Effector memory CD8-positive, alpha-beta T cell (primary cell): ENCODE results near the gene STAM.
A peak's percentile ranks its signal among the peaks of the same experiment; 100 is the strongest.
"Not testable (repeated sequence)": the region's sequence is repeated elsewhere in the genome, so short reads cannot be mapped to it uniquely, and the experiment has no call there.

ENCODE experiments used
- ATAC-seq: fragments of 150-1000 bp; cut with Tn5 transposase; replicated peaks from 2 replicates; pipeline ENCODE4 v1.10.0; 2021; ENCODE audit warnings: mild to moderate bottlenecking, moderate library complexity
- DNase-seq, 3 experiments: peaks; one replicate each; pipeline ENCODE4 v3.0.0; 2021
- H3K27ac Mint-ChIP-seq, 2 donors: one replicate each; pipeline ENCODE4 v1.8.0; 2022; ENCODE audit warnings: mild to moderate bottlenecking in 2 of 2, mixed read lengths in 2 of 2, moderate library complexity in 2 of 2
- H3K27me3 Mint-ChIP-seq, 2 donors: one replicate each; pipeline ENCODE4 v1.8.0; 2022; ENCODE audit warnings: mixed read lengths in 2 of 2
- H3K36me3 Mint-ChIP-seq: one replicate; pipeline ENCODE4 v1.8.0; 2022; ENCODE audit warnings: mild to moderate bottlenecking, moderate library complexity, mixed read lengths; ENCODE audit not compliant: insufficient read depth
- H3K4me1 Mint-ChIP-seq, 2 donors: one replicate each; pipeline ENCODE4 v1.8.0; 2022; ENCODE audit warnings: low read depth in 2 of 2, mixed read lengths in 2 of 2
- H3K4me3 Mint-ChIP-seq, 2 donors: one replicate each; pipeline ENCODE4 v1.8.0; 2022; ENCODE audit warnings: mild to moderate bottlenecking in 2 of 2, mixed read lengths in 2 of 2, moderate library complexity in 2 of 2
- H3K9me3 Mint-ChIP-seq, 2 donors: one replicate each; pipeline ENCODE4 v1.8.0; 2022; ENCODE audit warnings: mixed read lengths in 2 of 2

STAM gene

DNA sequence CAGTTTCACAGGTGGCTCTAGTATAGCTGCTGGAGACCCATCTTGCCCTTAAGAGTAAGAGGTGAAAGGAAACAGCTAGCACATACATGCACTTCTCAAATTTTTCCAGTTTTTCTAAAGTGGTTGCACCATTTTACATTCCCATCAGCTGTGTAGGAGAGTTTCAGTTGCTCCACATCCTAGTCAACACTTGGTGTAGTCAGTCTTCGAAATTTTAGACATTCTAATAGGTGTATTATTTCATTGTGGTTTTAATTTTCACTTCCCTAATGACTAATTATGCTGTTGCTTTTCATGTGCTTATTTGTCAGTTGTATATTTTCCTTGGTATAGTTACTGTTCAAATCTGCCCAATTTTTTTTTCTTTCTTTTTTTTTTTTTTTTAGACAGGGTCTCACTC is 17.3 kb upstream of the STAM start:
- Mint-ChIP-seq H3K27ac (no peak overlapping the region), H3K4me1 (no peaks in the 10 kb centered on the region), H3K27me3 (peaks cover 11 to 12% of the 10 kb centered on the region in 2 donors), H3K36me3 (no peaks in the 10 kb centered on the region), H3K4me3 (no peak overlapping the region), H3K9me3 (no peaks in the 10 kb centered on the region)
- DNase-seq (no peak), ATAC-seq (no peak)

DNA sequence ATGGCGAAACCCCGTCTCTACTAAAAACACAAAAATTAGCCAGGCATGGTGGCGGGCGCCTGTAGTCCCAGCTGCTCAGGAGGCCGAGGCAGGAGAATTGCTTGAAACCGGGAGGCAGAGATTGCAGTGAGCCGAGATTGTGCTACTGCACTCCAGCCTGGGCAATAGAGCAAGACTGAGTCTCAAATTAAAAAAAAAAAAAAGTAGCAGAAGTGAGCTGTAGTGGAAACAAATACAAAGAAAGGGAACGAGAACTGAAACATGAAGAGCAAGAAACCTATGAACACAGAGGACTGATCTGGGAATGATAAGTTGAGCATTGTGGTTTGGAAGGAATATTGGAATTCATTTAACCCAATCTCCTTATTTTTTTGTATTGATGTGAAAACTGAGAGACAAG is 11.4 kb upstream of the STAM start:
- not testable (repeated sequence) for H3K4me1 Mint-ChIP-seq, H3K27me3 Mint-ChIP-seq, ATAC-seq, H3K27ac Mint-ChIP-seq, H3K9me3 Mint-ChIP-seq, H3K36me3 Mint-ChIP-seq, DNase-seq, H3K4me3 Mint-ChIP-seq

DNA sequence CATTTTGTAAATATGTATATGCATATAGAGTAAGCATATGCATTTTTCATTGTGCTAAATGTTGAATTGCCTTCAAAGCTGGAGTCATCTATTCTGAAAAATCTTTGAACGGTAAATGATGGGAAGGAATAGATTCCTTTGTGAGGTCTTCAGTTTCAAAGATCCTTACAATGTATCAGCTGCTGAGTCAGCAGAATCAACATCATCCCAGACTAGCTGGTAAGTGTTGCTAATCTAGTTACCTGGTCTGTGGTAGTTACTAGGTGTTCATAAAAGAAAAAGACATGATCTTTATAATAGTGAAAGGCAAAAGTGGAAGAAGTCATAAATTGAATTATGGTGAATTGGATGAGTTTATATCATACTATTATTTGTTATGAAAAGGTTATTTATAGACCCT is 10.6 kb upstream of the STAM start:
- H3K27ac Mint-ChIP-seq = no peak overlapping the region
- H3K36me3 Mint-ChIP-seq = no peaks in the 10 kb centered on the region
- H3K27me3 Mint-ChIP-seq = no peaks in the 10 kb centered on the region
- ATAC-seq = no peak
- H3K4me3 Mint-ChIP-seq = no peak overlapping the region
- no peaks in the 10 kb centered on the region for H3K4me1 Mint-ChIP-seq
- H3K9me3 Mint-ChIP-seq = no peaks in the 10 kb centered on the region
- DNase-seq = no peak

DNA sequence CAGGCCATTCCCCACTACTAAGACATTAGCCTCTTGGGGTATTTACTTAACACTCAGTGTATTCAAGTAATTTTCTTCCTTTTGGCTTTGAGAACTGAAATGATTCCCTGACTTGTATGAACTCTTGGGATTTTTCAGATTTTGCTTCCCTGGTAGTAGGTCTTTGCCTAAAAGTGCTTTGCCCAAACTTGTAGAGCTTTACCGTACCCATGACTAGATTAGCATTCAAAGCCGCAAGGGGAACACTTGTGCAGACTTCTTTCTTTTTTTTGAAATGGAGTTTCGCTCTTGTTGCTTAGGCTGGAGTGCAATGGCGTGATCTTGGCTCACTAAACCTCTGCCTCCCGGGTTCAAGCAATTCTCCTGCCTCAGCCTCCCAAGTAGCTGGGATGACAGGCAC is 6.1 kb upstream of the STAM start:
- Mint-ChIP-seq H3K4me3 (no peak overlapping the region), H3K27me3 (no peaks in the 10 kb centered on the region), H3K27ac (no peak overlapping the region), H3K9me3 (no peaks in the 10 kb centered on the region), H3K4me1 (peaks cover 0 to 6% of the 10 kb centered on the region in 2 donors), H3K36me3 (no peaks in the 10 kb centered on the region)
- DNase-seq (no peak), ATAC-seq (no peak)

DNA sequence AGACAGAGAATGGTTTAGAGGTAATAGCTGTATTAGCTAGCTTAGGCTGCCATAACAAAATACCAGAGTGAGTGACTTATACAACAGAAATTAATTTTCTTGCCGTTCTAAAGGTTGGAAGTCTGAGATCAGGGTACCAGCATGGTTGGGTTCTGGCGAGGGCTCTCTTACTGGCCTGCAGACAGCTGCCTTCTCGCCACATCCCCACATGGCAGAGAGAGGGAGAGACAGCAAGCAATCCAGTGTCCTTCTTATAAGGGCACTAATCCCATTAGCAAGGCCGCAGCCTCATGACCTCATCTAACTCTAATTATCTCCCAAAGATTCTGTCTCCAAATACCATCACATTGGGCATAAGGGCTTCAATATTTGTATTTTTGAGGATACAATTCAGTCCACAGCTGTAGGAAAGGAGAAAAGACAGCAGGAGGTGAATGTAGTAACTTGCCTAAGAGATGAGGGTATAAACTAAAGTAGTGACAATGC is 3.6 kb upstream of the STAM start:
- DNase-seq = no peak
- H3K36me3 Mint-ChIP-seq = peaks cover 9% of the 10 kb centered on the region
- H3K27ac Mint-ChIP-seq = no peak overlapping the region
- H3K27me3 Mint-ChIP-seq = no peaks in the 10 kb centered on the region
- H3K4me1 Mint-ChIP-seq = peaks cover 13 to 23% of the 10 kb centered on the region in 2 donors
- H3K9me3 Mint-ChIP-seq = no peaks in the 10 kb centered on the region
- no peak overlapping the region for H3K4me3 Mint-ChIP-seq
- ATAC-seq = no peak

DNA sequence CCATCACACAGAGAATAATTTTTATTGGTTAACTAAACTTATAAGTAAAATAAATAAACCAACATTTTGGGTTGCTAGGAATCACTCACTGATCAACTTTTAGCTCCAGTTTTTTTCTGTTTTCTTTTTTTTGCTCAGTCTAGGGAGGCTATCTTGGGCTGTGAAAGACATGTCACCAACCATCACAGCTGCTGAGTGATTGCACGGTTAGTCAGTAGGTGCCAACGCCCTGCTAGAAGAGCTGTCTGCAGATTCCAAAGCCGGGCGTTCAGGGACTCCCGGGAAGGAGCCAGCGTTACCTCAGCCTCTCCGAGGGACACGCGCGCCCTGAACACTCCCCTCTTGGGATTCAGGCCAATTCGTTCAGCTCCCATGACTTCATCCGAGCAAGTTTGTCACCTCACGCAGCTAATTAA is 604 bp upstream of the STAM start:
- Mint-ChIP-seq H3K9me3 (no peaks in the 10 kb centered on the region), H3K4me1 (peaks cover 31 to 46% of the 10 kb centered on the region in 2 donors), H3K27me3 (no peaks in the 10 kb centered on the region), H3K27ac (peak overlapping the region; percentile 100), H3K4me3 (peak overlapping the region; percentile 98 to 100), H3K36me3 (peaks cover 10% of the 10 kb centered on the region)
- ATAC-seq (peak; percentile 10), DNase-seq (no peak)

DNA sequence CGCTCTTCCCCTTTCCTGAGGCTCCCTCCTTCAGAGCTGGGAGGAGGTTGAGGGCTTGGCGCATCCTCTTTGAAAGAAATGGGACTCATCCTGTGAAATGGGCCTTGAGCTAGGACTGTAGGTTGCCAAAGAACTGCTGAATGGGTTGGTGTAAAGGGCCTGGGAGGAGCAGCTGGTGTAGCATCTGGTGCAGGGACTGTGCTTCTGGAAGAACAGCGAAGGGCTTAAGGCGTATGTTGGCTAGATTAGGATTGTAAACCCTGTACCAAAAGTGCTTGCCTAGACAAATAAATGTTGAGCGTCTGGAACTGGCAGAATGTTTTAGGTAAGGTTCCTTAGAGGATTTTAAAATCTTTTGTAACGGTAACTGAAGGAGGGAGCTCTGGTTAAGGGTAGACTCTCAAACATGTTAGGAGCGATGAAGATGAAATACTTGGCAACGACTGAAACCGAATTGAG is 563 bp downstream of the STAM start:
- Mint-ChIP-seq H3K27ac (peak overlapping the region; percentile 100), H3K27me3 (no peaks in the 10 kb centered on the region), H3K9me3 (no peaks in the 10 kb centered on the region), H3K36me3 (peaks cover 16% of the 10 kb centered on the region), H3K4me1 (peaks cover 40 to 58% of the 10 kb centered on the region in 2 donors), H3K4me3 (peak overlapping the region; percentile 98 to 100)
- ATAC-seq (peak; percentile 12), DNase-seq (peak in 1 of 3 experiments; percentile 3)

DNA sequence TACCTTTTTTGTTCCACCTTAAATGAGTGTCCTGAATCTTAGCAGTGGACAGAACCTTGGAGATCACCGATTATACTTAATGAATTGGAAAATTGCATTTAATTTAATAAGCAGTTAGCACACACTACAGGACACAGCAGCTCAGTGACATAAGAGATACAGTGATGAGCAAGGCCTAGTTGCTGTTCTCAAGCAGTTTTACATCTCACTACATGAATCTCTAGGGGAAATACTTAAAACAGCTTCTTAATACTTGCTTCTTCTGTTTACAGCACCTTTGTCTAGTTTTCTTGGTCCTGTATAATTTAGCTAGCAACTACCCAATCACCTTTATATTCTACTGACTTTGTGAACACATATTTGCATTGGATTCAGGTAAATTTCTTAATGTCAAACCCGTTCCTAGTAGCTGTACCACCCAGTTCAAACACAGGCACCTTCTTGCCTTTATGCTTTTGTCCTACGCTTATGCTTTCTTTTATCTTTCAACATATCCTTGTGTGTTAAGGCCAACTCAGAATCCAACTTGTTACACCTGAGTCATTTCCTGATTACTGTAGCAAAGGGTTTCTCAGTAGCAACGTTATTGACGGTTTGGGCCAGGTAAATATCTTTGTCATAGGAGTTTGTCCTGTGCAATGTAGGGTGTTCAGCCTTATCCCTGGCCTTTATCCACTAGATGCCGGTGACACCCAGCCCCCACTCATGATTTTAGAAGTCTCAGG is 1.8 kb downstream of the STAM start:
- Mint-ChIP-seq H3K36me3 (peaks cover 16% of the 10 kb centered on the region), H3K4me3 (peak overlapping the region; percentile 98 to 100), H3K27me3 (no peaks in the 10 kb centered on the region), H3K4me1 (peaks cover 42 to 62% of the 10 kb centered on the region in 2 donors), H3K9me3 (no peaks in the 10 kb centered on the region), H3K27ac (peak overlapping the region; percentile 100)
- ATAC-seq (no peak), DNase-seq (no peak)

DNA sequence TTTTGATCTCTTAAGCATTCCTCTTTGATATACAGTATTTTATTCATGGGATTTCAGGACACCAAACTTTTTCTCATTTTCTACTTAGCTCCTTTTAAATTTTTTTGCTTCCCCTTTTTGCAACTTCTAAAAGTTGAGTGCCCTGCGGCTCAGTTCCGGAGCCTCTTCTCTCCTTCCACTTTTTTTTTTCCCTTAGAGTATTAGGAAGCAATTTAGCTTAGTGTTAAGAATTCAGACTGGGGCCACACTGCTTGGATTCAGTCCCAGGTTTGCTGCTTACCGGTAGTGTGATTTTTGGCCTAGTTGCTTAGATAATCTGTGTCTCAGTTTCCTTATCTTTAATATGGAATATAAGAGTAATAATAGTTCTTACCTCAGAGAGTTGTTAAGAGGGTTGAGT is 3.4 kb downstream of the STAM start:
- ATAC-seq (no peak), DNase-seq (no peak)
- peaks cover 16% of the 10 kb centered on the region for H3K36me3 Mint-ChIP-seq
- H3K27me3 Mint-ChIP-seq = no peaks in the 10 kb centered on the region
- H3K9me3 Mint-ChIP-seq = no peaks in the 10 kb centered on the region
- H3K4me3 Mint-ChIP-seq = no peak overlapping the region
- peak overlapping the region; percentile 10 to 74 for H3K27ac Mint-ChIP-seq
- peaks cover 50 to 67% of the 10 kb centered on the region in 2 donors for H3K4me1 Mint-ChIP-seq

DNA sequence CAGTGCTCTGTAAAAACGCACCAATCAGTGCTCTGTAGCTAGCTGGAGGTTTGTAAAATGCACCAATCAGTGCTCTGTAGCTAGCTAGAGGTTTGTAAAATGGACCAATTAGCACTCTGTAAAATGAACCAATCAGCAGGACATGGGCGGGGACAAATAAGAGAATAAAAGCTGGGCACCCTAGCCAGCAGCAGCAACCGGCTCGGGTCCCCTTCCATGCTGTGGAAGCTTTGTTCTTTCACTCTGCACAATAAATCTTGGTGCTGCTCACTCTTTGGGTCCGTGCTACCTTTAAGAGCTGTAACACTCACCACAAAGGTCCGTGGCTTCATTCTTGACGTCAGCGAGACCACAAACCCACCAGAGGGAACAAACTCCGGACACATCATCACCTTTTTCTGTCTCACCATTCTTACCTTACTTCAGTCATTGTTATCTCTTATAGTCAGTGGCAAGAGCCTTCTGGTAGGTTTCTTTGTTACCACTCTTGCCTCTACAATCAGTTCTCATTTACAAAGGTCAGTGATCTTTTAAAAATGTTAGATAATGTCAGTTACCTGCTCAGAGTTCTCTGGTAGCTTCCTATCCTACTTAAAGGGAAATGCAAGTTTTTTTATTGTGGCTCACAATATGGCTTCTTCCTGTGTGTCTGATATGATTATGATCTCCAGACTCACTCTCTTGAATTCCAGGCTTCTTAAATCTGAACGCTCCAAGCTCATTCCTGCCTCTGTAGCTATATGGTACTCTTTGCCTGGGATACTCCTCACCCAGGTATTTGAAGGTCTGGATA is 4.5 kb downstream of the STAM start:
- DNase-seq (peak; percentile 29 to 46 (median 43)), ATAC-seq (peak; percentile 20)
- Mint-ChIP-seq H3K27ac (peak overlapping the region; percentile 74 to 80), H3K36me3 (peaks cover 16% of the 10 kb centered on the region), H3K4me1 (peaks cover 50 to 66% of the 10 kb centered on the region in 2 donors), H3K9me3 (no peaks in the 10 kb centered on the region), H3K27me3 (no peaks in the 10 kb centered on the region), H3K4me3 (peak overlapping the region; percentile 9 to 54)

DNA sequence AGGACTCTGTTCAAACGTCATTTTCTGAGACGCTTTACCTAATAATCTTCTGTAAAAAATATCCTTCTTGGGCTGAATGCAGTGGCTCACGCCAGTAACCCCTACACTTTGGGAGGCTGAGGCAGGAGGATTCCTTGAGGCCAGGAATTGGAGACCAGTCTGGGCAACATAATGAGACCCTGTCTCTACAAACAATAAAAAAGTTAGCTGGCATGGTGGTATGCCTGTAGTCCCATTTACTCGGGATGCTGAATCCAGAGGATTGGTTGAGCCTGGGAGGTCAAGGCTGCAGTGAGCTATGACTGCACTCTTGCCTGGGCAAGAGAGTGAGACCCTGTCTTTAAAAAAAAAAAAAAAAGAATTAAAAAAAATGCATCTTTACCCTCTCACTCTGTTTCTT is 5.1 kb downstream of the STAM start:
- Mint-ChIP-seq H3K4me1 (peaks cover 51 to 69% of the 10 kb centered on the region in 2 donors), H3K9me3 (no peaks in the 10 kb centered on the region), H3K27me3 (no peaks in the 10 kb centered on the region), H3K27ac (peak overlapping the region; percentile 74 to 80), H3K36me3 (peaks cover 12% of the 10 kb centered on the region), H3K4me3 (peak overlapping the region; percentile 26 to 54)
- no peak for ATAC-seq
- DNase-seq = no peak

DNA sequence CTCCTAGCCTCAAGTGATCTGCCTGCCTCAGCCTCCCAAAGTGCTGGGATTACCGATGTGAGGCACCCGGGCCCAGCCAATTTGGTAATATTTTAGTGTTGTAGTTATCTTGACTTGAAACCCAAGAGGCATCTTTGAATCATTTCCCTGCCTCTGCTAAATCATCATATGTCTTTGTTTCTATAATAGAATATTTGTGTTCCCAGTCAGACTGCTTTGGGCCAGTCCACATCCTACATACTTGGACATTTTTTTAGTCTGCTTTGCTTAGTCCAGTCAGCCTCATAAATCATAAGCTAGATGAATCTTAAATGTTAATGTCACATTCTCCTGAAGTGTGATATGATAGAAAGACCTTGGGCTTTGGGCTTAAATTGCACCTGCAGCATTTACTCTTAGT is 5.9 kb downstream of the STAM start:
- Mint-ChIP-seq H3K4me1 (peaks cover 44 to 69% of the 10 kb centered on the region in 2 donors), H3K27me3 (no peaks in the 10 kb centered on the region), H3K4me3 (peak overlapping the region in 1 of 2 donors; percentile 54), H3K36me3 (peaks cover 8% of the 10 kb centered on the region), H3K27ac (peak overlapping the region; percentile 20 to 74), H3K9me3 (no peaks in the 10 kb centered on the region)
- ATAC-seq (no peak), DNase-seq (no peak)

DNA sequence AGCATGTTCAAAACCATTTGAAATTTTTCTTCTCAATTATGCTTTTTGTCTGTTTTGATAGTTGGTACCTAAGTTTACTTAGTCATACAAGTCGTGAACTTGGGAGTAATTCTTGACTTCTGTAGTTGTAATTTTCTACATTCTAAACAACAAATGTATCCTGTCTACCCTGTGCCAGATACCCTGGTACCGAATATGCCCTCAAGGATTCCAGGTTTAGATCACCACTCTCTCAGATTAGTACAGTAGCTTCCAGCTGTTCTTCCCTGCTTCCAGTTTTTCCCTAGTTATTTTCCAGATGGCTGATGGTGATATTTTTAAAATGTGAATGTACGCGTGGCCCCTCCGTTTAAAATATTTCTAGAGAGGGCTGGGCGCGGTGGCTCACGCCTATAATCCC is 6.5 kb downstream of the STAM start:
- no peak for ATAC-seq

DNA sequence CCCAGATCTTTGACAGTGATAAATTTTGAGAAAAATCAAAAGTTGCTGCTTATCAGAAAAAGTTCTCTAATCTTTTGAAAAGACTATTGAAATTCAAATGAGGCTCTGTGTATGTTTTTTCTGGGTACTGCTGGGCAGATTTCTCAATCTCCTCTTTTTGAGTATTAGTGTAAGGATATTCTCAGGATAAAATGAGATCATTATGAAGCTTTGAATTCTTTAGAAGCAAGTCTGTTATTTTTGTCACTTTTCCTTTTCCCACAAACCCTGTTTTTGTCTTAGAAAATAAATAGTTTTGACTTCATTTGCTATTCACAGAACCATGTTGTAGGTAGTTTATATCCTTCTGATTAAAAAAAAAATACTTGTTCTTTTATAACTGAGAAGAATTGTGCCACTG is 7.9 kb downstream of the STAM start:
- Mint-ChIP-seq H3K4me1 (peaks cover 41 to 68% of the 10 kb centered on the region in 2 donors), H3K36me3 (peaks cover 12% of the 10 kb centered on the region), H3K4me3 (no peak overlapping the region), H3K9me3 (no peaks in the 10 kb centered on the region), H3K27ac (no peak overlapping the region), H3K27me3 (no peaks in the 10 kb centered on the region)
- DNase-seq (no peak), ATAC-seq (no peak)

More for the DNA sequence above, 6.5 kb downstream of the STAM start:
- no peak for DNase-seq
- Mint-ChIP-seq H3K36me3 (peaks cover 8% of the 10 kb centered on the region), H3K4me1 (peaks cover 42 to 69% of the 10 kb centered on the region in 2 donors), H3K27me3 (no peaks in the 10 kb centered on the region), H3K4me3 (no peak overlapping the region), H3K27ac (no peak overlapping the region), H3K9me3 (no peaks in the 10 kb centered on the region)
